Activated T-helper 2 cell treated with anti-CD3 and anti-CD28 coated beads, Interferon-gamma antibody, Interleukin-2, Interleukin-4, amounts not matched to agents 10 μg/mL and 5 μg/mL and 100 μg/mL, durations not matched to agents 14 hours and 24 hours and 36 hours (primary cell): ENCODE data around the gene VPS35. TPM values are rescaled to one million over a fixed set of nuclear protein-coding genes. Genes with fewer than 3 reads are reported as not detected.
"Not testable (repeated sequence)": the region's sequence is repeated elsewhere in the genome, so short reads cannot be mapped to it uniquely, and the experiment has no call there.

Source experiments
- DNase-seq: peaks from one replicate; pipeline ENCODE4 v3.0.0; 2021; ENCODE audit warnings: low spot score
- H3K27ac Mint-ChIP-seq: one replicate; pipeline ENCODE4 v1.8.0; 2021; ENCODE audit warnings: mixed read lengths
- H3K27me3 Mint-ChIP-seq: one replicate; pipeline ENCODE4 v1.8.0; 2021; ENCODE audit warnings: low read depth, mixed read lengths
- H3K36me3 Mint-ChIP-seq: one replicate; pipeline ENCODE4 v1.8.0; 2021; ENCODE audit warnings: low read depth, mixed read lengths
- H3K4me1 Mint-ChIP-seq: one replicate; pipeline ENCODE4 v1.8.0; 2021; ENCODE audit warnings: low read depth, mixed read lengths
- H3K4me3 Mint-ChIP-seq: one replicate; pipeline ENCODE4 v1.8.0; 2021; ENCODE audit warnings: low read depth, mild to moderate bottlenecking, moderate library complexity, mixed read lengths
- H3K9me3 Mint-ChIP-seq: one replicate; pipeline ENCODE4 v1.8.0; 2021; ENCODE audit warnings: mixed read lengths
- intact Hi-C: fragments of 100-400 bp; cut with micrococcal nuclease; formaldehyde crosslinking; loops from one replicate; pipeline ENCODE4 v1.15.1; 2023
- total RNA-seq: library from RNA; stranded (reverse); gene quantifications from 2 replicates; pipeline ENCODE4 v1.2.3, GENCODE V29; 2022

Gene VPS35
- total RNA-seq, 1 donor from 2014 or later, result 90.4 TPM

DNA sequence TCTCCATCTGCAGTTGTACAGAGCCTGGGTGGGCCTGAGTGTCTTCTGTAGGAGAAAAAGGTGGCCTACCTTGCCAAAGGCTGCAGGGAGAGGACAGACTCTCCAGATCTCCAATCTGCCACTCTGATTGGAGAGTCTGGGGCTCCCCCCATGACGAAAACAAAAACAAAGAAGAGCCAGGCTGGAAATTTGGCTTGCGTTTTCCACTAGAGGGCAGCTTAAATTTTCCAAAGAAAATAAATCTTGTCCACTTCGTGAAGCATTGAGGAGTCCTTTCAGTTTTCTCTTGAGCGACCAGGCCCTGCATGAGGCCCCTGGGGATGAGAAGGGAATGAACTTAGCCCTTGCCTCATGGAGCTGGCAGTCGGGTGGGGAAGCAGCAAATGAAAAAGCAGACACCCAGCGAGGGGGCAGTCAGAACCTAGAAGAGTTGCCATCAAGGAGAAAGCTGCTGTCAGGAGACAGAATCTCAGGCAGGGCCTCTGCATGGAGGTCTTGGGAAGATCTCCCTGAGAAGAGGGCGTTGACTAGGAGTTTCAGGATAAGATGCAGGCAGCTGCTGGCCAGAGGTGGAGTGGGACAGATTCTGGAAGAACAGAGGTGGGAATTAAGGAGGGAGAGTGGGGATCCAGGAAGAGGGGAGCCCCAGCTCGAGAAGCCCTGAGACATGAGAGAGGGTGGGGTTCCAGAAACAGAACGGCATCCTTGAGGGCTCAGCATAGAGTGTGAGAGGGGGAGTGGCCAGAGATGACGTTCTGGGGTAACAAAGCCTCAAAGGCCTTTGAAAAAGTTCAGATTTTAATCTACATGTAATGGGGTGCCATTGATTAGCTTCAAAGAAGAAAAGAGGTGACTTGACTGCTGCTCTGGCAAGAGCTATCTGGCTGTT is 59.4 kb downstream of the VPS35 start:
- Mint-ChIP-seq H3K4me1 (peaks cover 5% of the 10 kb centered on the region), H3K9me3 (no peaks in the 10 kb centered on the region), H3K27me3 (no peaks in the 10 kb centered on the region), H3K4me3 (no peak overlapping the region), H3K27ac (no peak overlapping the region), H3K36me3 (no peaks in the 10 kb centered on the region)
- DNase-seq, result no peak
- intact Hi-C loops, result loop anchor here (10.0 kb wide), 1 partner anchor 55 kb away; no protein-coding TSS in a partner anchor

DNA sequence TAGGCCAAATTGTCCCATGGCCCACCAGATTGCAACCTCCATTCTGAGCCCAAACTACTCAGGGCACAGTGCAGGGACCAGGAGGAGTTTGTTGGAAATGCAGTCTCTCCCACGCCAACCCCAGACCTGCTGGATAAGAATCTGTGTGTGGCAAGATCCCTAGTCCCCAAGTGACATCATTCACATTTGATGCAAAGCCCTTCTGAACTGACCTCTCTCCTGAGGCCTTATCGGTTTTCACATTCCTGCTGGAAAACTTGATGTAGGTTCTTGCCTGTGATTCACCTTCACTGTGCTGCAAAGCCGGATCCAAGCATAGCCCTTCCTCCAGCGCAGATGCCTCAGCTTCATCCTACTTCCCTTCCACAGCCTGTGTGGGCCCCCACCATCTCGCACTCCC is 61.2 kb downstream of the VPS35 start:
- Mint-ChIP-seq H3K4me1 (peaks cover 5% of the 10 kb centered on the region), H3K4me3 (no peak overlapping the region), H3K27me3 (no peaks in the 10 kb centered on the region), H3K36me3 (no peaks in the 10 kb centered on the region), H3K27ac (no peak overlapping the region), H3K9me3 (no peaks in the 10 kb centered on the region)
- intact Hi-C loops, result no loop called here
- no peak for DNase-seq

GRCh38 chr16:46626681-46627080 is 62.3 kb downstream of the VPS35 start:
- H3K4me1 Mint-ChIP-seq, intact Hi-C loops, H3K9me3 Mint-ChIP-seq, H3K27me3 Mint-ChIP-seq, H3K4me3 Mint-ChIP-seq, DNase-seq, H3K27ac Mint-ChIP-seq, H3K36me3 Mint-ChIP-seq: not testable (repeated sequence)

- H3K4me1 Mint-ChIP-seq, result peaks cover 16% of the 10 kb centered on the region
- not testable (repeated sequence) for DNase-seq, H3K4me3 Mint-ChIP-seq, H3K27ac Mint-ChIP-seq, H3K9me3 Mint-ChIP-seq, H3K27me3 Mint-ChIP-seq, H3K36me3 Mint-ChIP-seq
- intact Hi-C loops, result loop anchor here (5.0 kb wide), 1 partner anchor 62 kb away; the partner anchor contains the start of genes ORC6 and VPS35
Observed at GRCh38 chr16:46624862-46625261, 64.1 kb downstream of the VPS35 start.

- not testable (repeated sequence) for H3K27ac Mint-ChIP-seq, H3K36me3 Mint-ChIP-seq, H3K4me3 Mint-ChIP-seq, DNase-seq, H3K9me3 Mint-ChIP-seq, H3K27me3 Mint-ChIP-seq
- peaks cover 14% of the 10 kb centered on the region for H3K4me1 Mint-ChIP-seq
- intact Hi-C loops, result loop anchor here (5.0 kb wide), 1 partner anchor 64 kb away; the partner anchor contains the start of genes ORC6 and VPS35
Observed at GRCh38 chr16:46623707-46624106, 65.3 kb downstream of the VPS35 start.

GRCh38 chr16:46623246-46623645 is 65.7 kb downstream of the VPS35 start:
- not testable (repeated sequence) for DNase-seq, H3K9me3 Mint-ChIP-seq, H3K4me3 Mint-ChIP-seq, H3K27ac Mint-ChIP-seq, H3K27me3 Mint-ChIP-seq
- H3K4me1 Mint-ChIP-seq, result peaks cover 18% of the 10 kb centered on the region
- intact Hi-C loops, result loop anchor here (5.0 kb wide), 1 partner anchor 64 kb away; the partner anchor contains the start of genes ORC6 and VPS35
- H3K36me3 Mint-ChIP-seq, result peaks cover 13% of the 10 kb centered on the region

DNA sequence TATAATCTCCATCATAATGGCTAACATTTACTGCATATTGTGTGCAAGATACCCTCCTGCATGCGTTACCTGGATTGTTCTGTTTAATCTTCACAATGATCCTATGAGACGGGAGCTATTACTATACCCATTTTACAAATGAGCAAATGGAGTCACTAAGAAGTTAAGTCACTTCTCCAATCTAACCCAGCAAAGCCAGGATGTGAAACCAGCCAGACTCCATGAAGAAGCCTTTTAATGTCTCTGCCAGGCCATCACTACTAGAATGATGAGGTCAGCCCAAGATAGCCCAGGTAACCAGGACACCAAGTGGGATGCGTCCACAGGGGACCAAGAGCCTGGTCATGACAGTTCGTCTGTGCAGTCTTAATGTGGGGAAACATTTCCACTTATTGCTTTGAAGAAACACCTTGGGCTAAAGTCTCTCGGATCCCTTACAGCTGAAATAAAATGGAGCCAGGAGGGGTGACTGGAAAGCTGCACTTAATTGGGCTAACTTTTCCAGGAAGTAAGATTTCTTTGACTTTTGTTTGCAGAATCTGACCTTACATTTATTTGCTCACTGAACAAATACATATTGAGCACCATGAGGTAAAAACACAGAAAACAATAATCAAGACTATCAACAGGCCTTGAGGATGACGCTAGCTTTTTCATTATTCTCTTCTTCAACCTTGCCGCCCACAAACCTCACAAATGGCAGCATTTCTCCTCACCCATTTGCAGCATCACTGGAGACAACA is 66.9 kb downstream of the VPS35 start:
- intact Hi-C loops, result loop anchor here (2.0 to 5.0 kb wide), 2 partner anchors 37 to 65 kb away; partner anchors contain the start of genes ORC6 and VPS35

DNA sequence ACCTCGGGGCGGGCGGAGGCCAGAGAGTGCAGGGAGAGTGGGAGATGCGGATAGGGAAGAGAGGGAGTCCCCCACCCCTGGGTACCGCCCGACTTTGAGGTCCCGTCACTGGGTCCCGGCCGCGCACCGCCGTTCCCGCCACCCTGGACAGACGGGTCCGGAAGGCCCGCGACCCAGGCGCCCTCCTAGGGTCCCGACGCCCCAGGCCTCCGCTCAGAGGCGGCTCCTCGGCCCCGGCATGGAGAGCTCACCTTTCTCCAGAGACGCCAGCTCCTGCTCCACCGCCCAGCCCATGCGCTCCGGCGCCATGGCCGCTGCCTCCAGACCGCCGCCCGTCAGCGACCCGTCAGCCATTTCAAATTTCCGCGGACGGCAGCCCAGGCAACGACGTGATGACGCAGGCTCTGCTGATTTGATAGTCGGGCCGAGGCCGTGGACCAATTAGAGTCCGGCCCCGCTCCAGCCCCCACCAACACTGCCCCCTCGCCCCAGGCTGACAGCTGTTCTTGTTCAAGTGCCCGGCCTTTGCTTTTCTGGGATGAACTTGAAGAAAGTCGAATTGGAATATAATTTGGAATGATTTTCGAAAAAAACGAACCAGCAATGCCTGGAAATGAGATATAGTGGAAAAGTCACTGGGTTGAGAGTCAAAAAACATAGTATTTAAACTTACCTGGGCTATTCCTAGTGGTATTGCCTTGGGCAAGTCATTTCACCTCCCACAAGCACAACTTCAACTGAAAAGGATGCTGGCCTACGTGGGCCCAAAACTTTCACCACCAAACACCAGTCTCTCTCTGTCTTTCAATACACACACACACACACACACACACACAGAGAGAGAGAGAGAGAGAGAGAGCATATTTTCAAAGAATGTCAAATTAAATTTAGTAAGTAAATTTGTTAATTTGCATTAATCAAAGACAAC is 67.7 kb downstream of the VPS35 start, which contains the start of gene SHCBP1:
TSS of gene SHCBP1 (minus strand) at position 374 of the 928 bp plus-strand sequence. CDS start at position 354, 20 bp downstream.
- Mint-ChIP-seq H3K27ac (peak within 1 kb of the TSS; percentile 96), H3K4me1 (peaks cover 19% of the 10 kb centered on the region), H3K36me3 (peaks cover 27% of the 10 kb centered on the region), H3K4me3 (peak within 1 kb of the TSS; percentile 96), H3K27me3 (no peaks in the 10 kb centered on the region), H3K9me3 (no peaks in the 10 kb centered on the region)
- intact Hi-C loops, result loop anchor here (2.0 to 5.0 kb wide), 2 partner anchors 38 to 66 kb away; partner anchors contain the start of genes ORC6 and VPS35
- DNase-seq, result peak; percentile 82

More for the DNA sequence above, 66.9 kb downstream of the VPS35 start:
- Mint-ChIP-seq H3K9me3 (no peaks in the 10 kb centered on the region), H3K4me3 (peak overlapping the region; percentile 96), H3K27me3 (no peaks in the 10 kb centered on the region), H3K4me1 (peaks cover 18% of the 10 kb centered on the region), H3K36me3 (peaks cover 19% of the 10 kb centered on the region), H3K27ac (peak overlapping the region; percentile 96)
- DNase-seq, result no peak

DNA sequence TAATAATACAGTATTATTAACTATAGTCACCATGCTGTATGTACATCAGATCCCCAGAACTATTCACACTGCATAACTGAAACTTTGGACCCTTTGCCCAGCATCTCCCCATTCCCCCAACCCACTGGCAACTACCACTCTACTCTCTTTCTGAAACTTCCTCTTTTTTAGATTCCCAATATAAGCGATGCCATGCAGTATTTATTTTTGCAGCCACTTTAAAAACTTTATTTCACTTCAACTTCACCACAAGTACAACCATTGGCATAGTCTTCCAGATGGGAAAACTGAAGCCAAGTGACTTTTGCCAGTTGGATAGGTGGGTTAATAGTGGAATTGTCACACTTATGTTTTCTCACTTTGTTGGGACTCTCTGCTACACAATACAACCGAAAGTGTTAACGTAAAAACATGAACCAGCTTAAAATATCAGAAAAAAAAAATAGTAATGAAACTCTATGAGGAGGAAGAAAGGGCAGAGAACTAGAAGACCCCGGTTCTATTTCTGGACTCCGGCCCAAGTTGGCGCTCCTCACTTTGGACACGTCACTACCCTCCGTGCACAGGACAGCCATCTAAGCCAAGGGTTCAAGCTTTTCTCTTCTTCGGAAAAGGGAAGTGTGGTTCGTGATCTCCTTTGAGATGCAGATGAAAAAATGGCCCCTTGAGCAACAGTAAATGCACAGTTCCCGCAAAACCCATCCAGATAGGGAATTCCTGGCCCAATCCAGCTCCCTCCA is 68.5 kb downstream of the VPS35 start:
- Mint-ChIP-seq H3K4me3 (peak overlapping the region; percentile 96), H3K4me1 (peaks cover 21% of the 10 kb centered on the region), H3K27ac (peak overlapping the region; percentile 96), H3K9me3 (no peaks in the 10 kb centered on the region), H3K27me3 (no peaks in the 10 kb centered on the region), H3K36me3 (peaks cover 33% of the 10 kb centered on the region)
- DNase-seq, result no peak
- intact Hi-C loops, result loop anchor here (2.0 to 5.0 kb wide), 2 partner anchors 38 to 67 kb away; partner anchors contain the start of genes ORC6 and VPS35

DNA sequence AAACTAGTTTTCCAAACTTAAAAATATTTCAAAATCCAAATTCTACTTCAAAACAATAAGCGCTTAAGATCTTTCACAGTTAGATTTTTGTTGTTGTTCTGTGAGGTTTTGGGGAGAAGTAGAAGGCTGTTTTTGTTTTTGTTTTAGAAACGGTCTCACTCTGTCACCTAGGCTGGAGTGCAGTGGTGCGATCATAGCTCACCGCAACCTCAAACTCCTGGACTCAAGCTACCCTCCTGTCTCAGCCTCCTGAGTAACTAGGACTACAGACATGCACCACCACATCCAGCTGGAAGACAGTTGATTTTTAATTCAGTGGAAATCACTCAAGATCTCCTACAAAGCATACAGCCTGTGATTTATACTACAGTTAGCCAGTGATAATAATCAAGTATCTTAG is 70.5 kb downstream of the VPS35 start:
- Mint-ChIP-seq H3K4me3 (no peak overlapping the region), H3K4me1 (peaks cover 23% of the 10 kb centered on the region), H3K27me3 (no peaks in the 10 kb centered on the region), H3K36me3 (peaks cover 43% of the 10 kb centered on the region), H3K9me3 (no peaks in the 10 kb centered on the region), H3K27ac (no peak overlapping the region)
- DNase-seq, result no peak
- intact Hi-C loops, result no loop called here

DNA sequence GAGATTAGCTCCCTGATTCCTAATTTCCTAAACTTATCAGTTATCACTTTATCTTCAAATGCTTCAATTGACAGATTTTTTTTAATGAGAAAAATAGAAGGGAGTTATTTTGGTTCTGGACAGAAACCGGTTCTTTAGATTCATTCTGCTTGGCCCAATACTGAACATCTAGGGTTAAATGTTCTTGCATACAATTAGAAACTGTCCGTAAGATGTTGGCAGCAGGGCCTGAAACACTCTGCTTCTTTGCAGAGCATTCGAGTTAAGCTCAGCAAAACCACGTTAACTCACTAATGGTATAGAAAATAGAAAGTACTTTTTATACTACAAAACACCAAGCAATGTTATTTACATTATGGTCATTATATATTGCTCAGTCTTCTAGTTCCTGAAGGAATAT is 75.0 kb downstream of the VPS35 start:
- Mint-ChIP-seq H3K9me3 (no peaks in the 10 kb centered on the region), H3K4me1 (peaks cover 9% of the 10 kb centered on the region), H3K36me3 (peaks cover 52% of the 10 kb centered on the region), H3K4me3 (no peak overlapping the region), H3K27ac (no peak overlapping the region), H3K27me3 (no peaks in the 10 kb centered on the region)
- intact Hi-C loops, result no loop called here
- no peak for DNase-seq
